GM23338 (cell line): ENCODE measurements around the gene VGLL4. TPM values are rescaled to one million over a fixed set of nuclear protein-coding genes. Genes with fewer than 3 reads are reported as not detected.

Source experiments
- ATAC-seq: fragments of 200-7000 bp; cut with Tn5 transposase; 3 replicates; pipeline ENCODE4 v1.9.1; 2020
- DNase-seq: peaks from one replicate; pipeline ENCODE4 v3.0.0-alpha.2; 2015; ENCODE audit warnings: low spot score
- H2AFZ ChIP-seq: fragments of 200-600 bp; sonication (generic); 2 replicates; pipeline ENCODE4 v1.8.0; 2016; ENCODE audit warnings: antibody characterized with exemption, mild to moderate bottlenecking, moderate library complexity
- H3F3A ChIP-seq: fragments of 200-600 bp; sonication (generic); replicated peaks from 2 replicates; pipeline ENCODE4 v1.8.0; 2017; ENCODE audit warnings: antibody characterized with exemption, mixed run types, low read depth
- H3K27ac ChIP-seq: fragments of 200-600 bp; sonication (generic); 2 replicates; pipeline ENCODE4 v1.6.1; 2016; ENCODE audit warnings: low read depth
- H3K27me3 ChIP-seq: fragments of 200-600 bp; sonication (generic); 2 replicates; pipeline ENCODE4 v1.8.0; 2016; ENCODE audit warnings: mild to moderate bottlenecking, mixed run types, moderate library complexity; ENCODE audit not compliant: insufficient read depth
- H3K36me3 ChIP-seq: fragments of 200-600 bp; sonication (generic); 2 replicates; pipeline ENCODE4 v1.8.0; 2016; ENCODE audit warnings: mild to moderate bottlenecking; ENCODE audit not compliant: insufficient read depth
- H3K4me1 ChIP-seq: fragments of 200-600 bp; sonication (generic); 2 replicates; pipeline ENCODE4 v1.8.0; 2016; ENCODE audit warnings: mild to moderate bottlenecking, moderate library complexity; ENCODE audit not compliant: insufficient read depth
- H3K4me2 ChIP-seq: fragments of 200-600 bp; sonication (generic); 2 replicates; pipeline ENCODE4 v1.7.1; 2017; ENCODE audit warnings: mixed run types
- H3K4me3 ChIP-seq: fragments of 200-600 bp; sonication (generic); 2 replicates; pipeline ENCODE4 v1.6.1; 2016; ENCODE audit warnings: mixed run types
- H3K79me2 ChIP-seq: fragments of 200-600 bp; sonication (generic); replicated peaks from 2 replicates; pipeline ENCODE4 v1.8.0; 2017; ENCODE audit warnings: mild to moderate bottlenecking; ENCODE audit not compliant: insufficient read depth
- H3K9me2 ChIP-seq: fragments of 200-600 bp; sonication (generic); 2 replicates; pipeline ENCODE4 v1.8.0; 2017; ENCODE audit not compliant: insufficient read depth
- H4K20me1 ChIP-seq: fragments of 200-600 bp; sonication (generic); replicated peaks from 2 replicates; pipeline ENCODE4 v1.8.0; 2017; ENCODE audit warnings: mild to moderate bottlenecking; ENCODE audit not compliant: insufficient read depth
- H3K27ac Mint-ChIP-seq: 2 replicates; pipeline ENCODE4 v1.8.0; 2020; ENCODE audit warnings: inconsistent platforms, mild to moderate bottlenecking, moderate library complexity, mixed read lengths
- H3K27me3 Mint-ChIP-seq: 3 replicates; pipeline ENCODE4 v1.8.0; 2022; ENCODE audit warnings: low read depth, mild to moderate bottlenecking, moderate library complexity, mixed read lengths, inconsistent platforms; ENCODE audit not compliant: insufficient read depth, poor library complexity
- H3K36me3 Mint-ChIP-seq: 3 replicates; pipeline ENCODE4 v1.8.0; 2021; ENCODE audit warnings: low read depth, mild to moderate bottlenecking, inconsistent platforms, moderate library complexity, mixed read lengths
- H3K4me1 Mint-ChIP-seq: 3 replicates; pipeline ENCODE4 v1.8.0; 2020; ENCODE audit warnings: mild to moderate bottlenecking, inconsistent platforms, mixed read lengths
- H3K4me3 Mint-ChIP-seq: 3 replicates; pipeline ENCODE4 v1.8.0; 2021; ENCODE audit warnings: moderate library complexity, mild to moderate bottlenecking, inconsistent platforms, mixed read lengths
- H3K9me3 Mint-ChIP-seq: 3 replicates; pipeline ENCODE4 v1.8.0; 2020; ENCODE audit warnings: moderate library complexity, mild to moderate bottlenecking, inconsistent platforms, mixed read lengths
- CREB1 ChIP-seq: fragments of 250-450 bp; sonication (Bioruptor Pico); IDR thresholded peaks from 2 replicates; pipeline ENCODE4 v1.5.0; 2020; ENCODE audit warnings: low read depth, mild to moderate bottlenecking, moderate library complexity
- NANOG ChIP-seq: IDR thresholded peaks from 2 replicates; pipeline ENCODE4 v1.6.1; 2016; ENCODE audit warnings: antibody characterized with exemption, borderline replicate concordance
- REST ChIP-seq: IDR thresholded peaks from one replicate; pipeline ENCODE4 v1.6.1; 2018; ENCODE audit warnings: antibody characterized with exemption; ENCODE audit not compliant: unreplicated experiment
- STAT1 ChIP-seq: IDR thresholded peaks from one replicate; pipeline ENCODE4 v1.6.1; 2016; ENCODE audit warnings: antibody characterized with exemption; ENCODE audit not compliant: unreplicated experiment
- polyA plus RNA-seq: library from polyadenylated mRNA; unstranded; fragments of >200 nt; fragmentation: Nextera tagmentation; extraction: Ambion mirVana; gene quantifications from 2 replicates; pipeline ENCODE4 v1.2.1, GENCODE V29; 2016
- total RNA-seq: library from RNA; depleted of rRNA; stranded (reverse); fragments of >200 nt; shearing (Covaris generic); gene quantifications from 2 replicates; pipeline ENCODE4 v1.2.3, GENCODE V29; 2014
- TF ChIP-seq, protein P1 (sequence below): fragments of 250-450 bp; sonication (Bioruptor Pico); IDR thresholded peaks from 2 replicates; pipeline ENCODE4 v1.5.0; 2020; ENCODE audit warnings: mild to moderate bottlenecking, moderate library complexity

VGLL4 gene
- total and polyA plus RNA-seq, 2 experiments from 2014 or later, result 20.8 to 45.9 TPM

DNA sequence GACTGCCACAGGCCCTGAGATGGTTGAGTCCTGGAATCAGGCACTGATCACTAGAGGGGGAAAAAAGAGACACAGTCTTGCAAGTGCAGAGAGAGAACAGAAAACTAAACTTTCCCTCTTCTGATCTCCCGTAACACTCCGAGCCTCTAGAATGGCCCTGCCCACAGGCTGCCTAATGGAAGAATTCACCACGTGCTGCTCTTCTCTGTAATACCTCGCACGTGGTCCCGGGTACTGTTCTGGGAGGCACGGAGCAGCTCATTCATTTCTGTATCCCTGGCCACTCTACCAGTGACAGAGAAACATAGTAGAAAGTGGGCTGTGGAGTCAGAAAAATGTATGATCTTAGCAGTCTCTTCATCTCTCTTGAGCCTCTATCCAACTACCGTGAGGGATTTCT lies 30.4 kb downstream of the VGLL4 start (continued):
- TF ChIP-seq, protein P1, sequence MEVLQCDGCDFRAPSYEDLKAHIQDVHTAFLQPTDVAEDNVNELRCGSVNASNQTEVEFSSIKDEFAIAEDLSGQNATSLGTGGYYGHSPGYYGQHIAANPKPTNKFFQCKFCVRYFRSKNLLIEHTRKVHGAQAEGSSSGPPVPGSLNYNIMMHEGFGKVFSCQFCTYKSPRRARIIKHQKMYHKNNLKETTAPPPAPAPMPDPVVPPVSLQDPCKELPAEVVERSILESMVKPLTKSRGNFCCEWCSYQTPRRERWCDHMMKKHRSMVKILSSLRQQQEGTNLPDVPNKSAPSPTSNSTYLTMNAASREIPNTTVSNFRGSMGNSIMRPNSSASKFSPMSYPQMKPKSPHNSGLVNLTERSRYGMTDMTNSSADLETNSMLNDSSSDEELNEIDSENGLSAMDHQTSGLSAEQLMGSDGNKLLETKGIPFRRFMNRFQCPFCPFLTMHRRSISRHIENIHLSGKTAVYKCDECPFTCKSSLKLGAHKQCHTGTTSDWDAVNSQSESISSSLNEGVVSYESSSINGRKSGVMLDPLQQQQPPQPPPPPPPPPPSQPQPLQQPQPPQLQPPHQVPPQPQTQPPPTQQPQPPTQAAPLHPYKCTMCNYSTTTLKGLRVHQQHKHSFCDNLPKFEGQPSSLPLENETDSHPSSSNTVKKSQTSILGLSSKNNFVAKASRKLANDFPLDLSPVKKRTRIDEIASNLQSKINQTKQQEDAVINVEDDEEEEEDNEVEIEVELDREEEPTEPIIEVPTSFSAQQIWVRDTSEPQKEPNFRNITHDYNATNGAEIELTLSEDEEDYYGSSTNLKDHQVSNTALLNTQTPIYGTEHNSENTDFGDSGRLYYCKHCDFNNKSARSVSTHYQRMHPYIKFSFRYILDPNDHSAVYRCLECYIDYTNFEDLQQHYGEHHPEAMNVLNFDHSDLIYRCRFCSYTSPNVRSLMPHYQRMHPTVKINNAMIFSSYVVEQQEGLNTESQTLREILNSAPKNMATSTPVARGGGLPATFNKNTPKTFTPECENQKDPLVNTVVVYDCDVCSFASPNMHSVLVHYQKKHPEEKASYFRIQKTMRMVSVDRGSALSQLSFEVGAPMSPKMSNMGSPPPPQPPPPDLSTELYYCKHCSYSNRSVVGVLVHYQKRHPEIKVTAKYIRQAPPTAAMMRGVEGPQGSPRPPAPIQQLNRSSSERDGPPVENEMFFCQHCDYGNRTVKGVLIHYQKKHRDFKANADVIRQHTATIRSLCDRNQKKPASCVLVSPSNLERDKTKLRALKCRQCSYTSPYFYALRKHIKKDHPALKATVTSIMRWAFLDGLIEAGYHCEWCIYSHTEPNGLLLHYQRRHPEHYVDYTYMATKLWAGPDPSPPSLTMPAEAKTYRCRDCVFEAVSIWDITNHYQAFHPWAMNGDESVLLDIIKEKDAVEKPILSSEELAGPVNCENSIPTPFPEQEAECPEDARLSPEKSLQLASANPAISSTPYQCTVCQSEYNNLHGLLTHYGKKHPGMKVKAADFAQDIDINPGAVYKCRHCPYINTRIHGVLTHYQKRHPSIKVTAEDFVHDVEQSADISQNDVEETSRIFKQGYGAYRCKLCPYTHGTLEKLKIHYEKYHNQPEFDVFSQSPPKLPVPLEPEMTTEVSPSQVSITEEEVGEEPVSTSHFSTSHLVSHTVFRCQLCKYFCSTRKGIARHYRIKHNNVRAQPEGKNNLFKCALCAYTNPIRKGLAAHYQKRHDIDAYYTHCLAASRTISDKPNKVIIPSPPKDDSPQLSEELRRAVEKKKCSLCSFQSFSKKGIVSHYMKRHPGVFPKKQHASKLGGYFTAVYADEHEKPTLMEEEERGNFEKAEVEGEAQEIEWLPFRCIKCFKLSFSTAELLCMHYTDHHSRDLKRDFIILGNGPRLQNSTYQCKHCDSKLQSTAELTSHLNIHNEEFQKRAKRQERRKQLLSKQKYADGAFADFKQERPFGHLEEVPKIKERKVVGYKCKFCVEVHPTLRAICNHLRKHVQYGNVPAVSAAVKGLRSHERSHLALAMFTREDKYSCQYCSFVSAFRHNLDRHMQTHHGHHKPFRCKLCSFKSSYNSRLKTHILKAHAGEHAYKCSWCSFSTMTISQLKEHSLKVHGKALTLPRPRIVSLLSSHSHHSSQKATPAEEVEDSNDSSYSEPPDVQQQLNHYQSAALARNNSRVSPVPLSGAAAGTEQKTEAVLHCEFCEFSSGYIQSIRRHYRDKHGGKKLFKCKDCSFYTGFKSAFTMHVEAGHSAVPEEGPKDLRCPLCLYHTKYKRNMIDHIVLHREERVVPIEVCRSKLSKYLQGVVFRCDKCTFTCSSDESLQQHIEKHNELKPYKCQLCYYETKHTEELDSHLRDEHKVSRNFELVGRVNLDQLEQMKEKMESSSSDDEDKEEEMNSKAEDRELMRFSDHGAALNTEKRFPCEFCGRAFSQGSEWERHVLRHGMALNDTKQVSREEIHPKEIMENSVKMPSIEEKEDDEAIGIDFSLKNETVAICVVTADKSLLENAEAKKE, result no peak
- TF ChIP-seq CREB1 (CRISPR knock-in tag), result no peak
- TF ChIP-seq REST, result no peak
- no peak for TF ChIP-seq NANOG

GRCh38 chr3:11612515-11613188 lies 31.1 kb downstream of the VGLL4 start:
- Histone ChIP-seq H2AFZ (no peak overlapping the region), H3K4me3 (no peak overlapping the region), H3K27me3 (no peaks in the 10 kb centered on the region), H3K4me2 (no peak overlapping the region), H4K20me1 (peaks cover 46% of the 10 kb centered on the region), H3K36me3 (no peaks in the 10 kb centered on the region), H3K27ac (no peak overlapping the region), H3K4me1 (peaks cover 61% of the 10 kb centered on the region), H3F3A (no peaks in the 10 kb centered on the region), H3K9me2 (no peaks in the 10 kb centered on the region), H3K79me2 (peaks cover 100% of the 10 kb centered on the region)
- Mint-ChIP-seq H3K4me3 (no peak overlapping the region), H3K9me3 (no peaks in the 10 kb centered on the region), H3K27ac (no peak overlapping the region), H3K36me3 (no peaks in the 10 kb centered on the region), H3K27me3 (peaks cover 1% of the 10 kb centered on the region), H3K4me1 (peaks cover 82% of the 10 kb centered on the region)
- DNase-seq (no peak), ATAC-seq (no peak)
- no peak for TF ChIP-seq STAT1
- TF ChIP-seq, protein P1, result no peak
